Keratinocyte (primary cell): ENCODE measurements around the gene EHBP1. TPM values are rescaled to one million over a fixed set of nuclear protein-coding genes. Genes with fewer than 3 reads are reported as not detected.

Experiments
- DNase-seq: peaks from one replicate; pipeline ENCODE4 v3.0.0-alpha.2; 2011; ENCODE audit warnings: low read depth, missing footprints, low spot score
- FAIRE-seq: peaks from 2 replicates; lab custom pipeline; 2011; peaks lifted over from hg19 to GRCh38; lab: Jason Lieb, UNC
- H2AFZ ChIP-seq: 2 replicates; pipeline ENCODE4 v1.6.0; 2012; ENCODE audit warnings: low read length, control low read depth, inconsistent platforms; ENCODE audit not compliant: control insufficient read depth
- H3K27ac ChIP-seq: 2 replicates; pipeline ENCODE4 v1.5.1; 2011; ENCODE audit warnings: low read length; ENCODE audit not compliant: control insufficient read depth, insufficient read depth
- H3K27me3 ChIP-seq: 3 replicates; pipeline ENCODE4 v1.6.0; 2011; ENCODE audit warnings: low read length; ENCODE audit not compliant: control insufficient read depth, insufficient read depth; ENCODE audit errors: extremely low read depth
- H3K36me3 ChIP-seq, 2 experiments: 2 replicates in 1 of 2; 3 replicates in 1 of 2; pipeline ENCODE4 v1.5.1; 2011; ENCODE audit warnings: low read length in 2 of 2, mild to moderate bottlenecking in 1 of 2; ENCODE audit not compliant: control insufficient read depth in 2 of 2, insufficient read depth in 2 of 2; ENCODE audit errors: extremely low read depth in 1 of 2
- H3K4me1 ChIP-seq: 3 replicates; pipeline ENCODE4 v1.5.1; 2011; ENCODE audit warnings: low read length; ENCODE audit not compliant: control insufficient read depth, insufficient read depth; ENCODE audit errors: extremely low read depth
- H3K4me2 ChIP-seq: 3 replicates; pipeline ENCODE4 v1.6.0; 2011; ENCODE audit warnings: low read depth, low read length; ENCODE audit not compliant: control insufficient read depth, insufficient read depth; ENCODE audit errors: extremely low read depth
- H3K4me3 ChIP-seq, 3 experiments: fragments of 200-600 bp in 1 of 3; sonication (generic) in 1 of 3; 2 replicates in 2 of 3; 3 replicates in 1 of 3; pipeline ENCODE4 v1.5.1; 2011 to 2016; ENCODE audit warnings: low read length in 3 of 3, mild to moderate bottlenecking in 3 of 3, control low read depth in 2 of 3, inconsistent platforms in 1 of 3, low read depth in 1 of 3, mixed read lengths in 1 of 3, mixed run types in 1 of 3, moderate library complexity in 1 of 3; ENCODE audit not compliant: control insufficient read depth in 2 of 3, insufficient read depth in 2 of 3; ENCODE audit errors: extremely low read depth in 1 of 3
- H3K79me2 ChIP-seq: 2 replicates; pipeline ENCODE4 v1.6.0; 2012; ENCODE audit warnings: low read length; ENCODE audit not compliant: control insufficient read depth, insufficient read depth
- H3K9ac ChIP-seq: 3 replicates; pipeline ENCODE4 v1.6.0; 2011; ENCODE audit warnings: low read length; ENCODE audit not compliant: control insufficient read depth, insufficient read depth; ENCODE audit errors: extremely low read depth
- H3K9me1 ChIP-seq: 3 replicates; pipeline ENCODE4 v1.6.0; 2011; ENCODE audit warnings: low read length; ENCODE audit not compliant: control insufficient read depth, insufficient read depth; ENCODE audit errors: extremely low read depth
- H3K9me3 ChIP-seq: 2 replicates; pipeline ENCODE4 v1.5.1; 2012; ENCODE audit warnings: low read depth, low read length; ENCODE audit not compliant: control insufficient read depth
- H4K20me1 ChIP-seq: 3 replicates; pipeline ENCODE4 v1.6.0; 2011; ENCODE audit warnings: low read length; ENCODE audit not compliant: control insufficient read depth, insufficient read depth; ENCODE audit errors: extremely low read depth
- CTCF ChIP-seq, 3 experiments: IDR thresholded peaks in 1 of 3; conservative IDR thresholded peaks in 1 of 3; optimal IDR thresholded peaks in 1 of 3; 2 replicates in 2 of 3; 3 replicates in 1 of 3; pipeline versions ENCODE3 to v1.5.1; 2011; ENCODE audit warnings: low read length in 3 of 3, mild to moderate bottlenecking in 3 of 3, moderate library complexity in 2 of 3, control low read depth in 1 of 3, inconsistent platforms in 1 of 3; ENCODE audit not compliant: insufficient read depth in 2 of 3; ENCODE audit errors: extremely low read depth in 1 of 3
- EZH2 ChIP-seq: IDR thresholded peaks from one replicate; pipeline ENCODE4 v1.6.1; 2012; ENCODE audit warnings: inconsistent platforms, mild to moderate bottlenecking, low read length, moderate library complexity
- dilution Hi-C: fragments of 300-500 bp; cut with MboI; formaldehyde crosslinking; loops from one replicate; pipeline ENCODE4 v1.7.0; 2020; ENCODE audit warnings: low sequenced_read_pairs; ENCODE audit not compliant: extremely low pct_ligation_motif_present
- polyA plus RNA-seq, 5 experiments: library from polyadenylated mRNA; depleted of rRNA in 3 of 5; stranded (reverse) in 3 of 5; stranded (forward) in 1 of 5; unstranded in 1 of 5; fragments of >200 nt; gene quantifications; 1 replicate in 1 of 5; 2 replicates in 3 of 5; 3 replicates in 1 of 5; pipeline versions ENCODE4 v1.2.1 to v1.2.3, GENCODE V29; 2011 to 2012; ENCODE audit warnings: missing spikeins in 2 of 5, low read depth in 1 of 5, low replicate concordance in 1 of 5

Gene EHBP1
- polyA plus RNA-seq, 1 donor (not counting 4 experiments of a cell fraction or from before 2014, with no cell fraction given): 59.0 TPM

- FAIRE-seq (peak; percentile 63), DNase-seq (peak; percentile 9)
- Histone ChIP-seq H4K20me1 (no peaks in the 10 kb centered on the region), H3K4me3 (no peak overlapping the region), H3K36me3 (no peaks in the 10 kb centered on the region), H3K27me3 (no peaks in the 10 kb centered on the region), H3K9me3 (no peaks in the 10 kb centered on the region), H2AFZ (no peak overlapping the region), H3K4me2 (no peak overlapping the region), H3K79me2 (peaks cover 27% of the 10 kb centered on the region), H3K9me1 (no peaks in the 10 kb centered on the region), H3K4me1 (peaks cover 6% of the 10 kb centered on the region), H3K27ac (no peak overlapping the region), H3K9ac (no peak overlapping the region)
- dilution Hi-C loops: no loop called here
- TF ChIP-seq EZH2 (no peak), CTCF (optimal IDR thresholded peaks at IDR 0.05 in 1 of 3, IDR thresholded peaks at IDR 0.05 in 1 of 3, conservative IDR thresholded peaks at IDR 0.05 in 1 of 3; ENCODE audit: extremely low read depth in 1 of 3, insufficient read depth in 2 of 3, low read length in 3 of 3) (no peak)
These were observed 89.3 kb downstream of the EHBP1 start for GRCh38 chr2:62794791-62795190.

- H3K36me3 ChIP-seq: no peaks in the 10 kb centered on the region
- H3K79me2 ChIP-seq: peaks cover 26% of the 10 kb centered on the region
- no peak overlapping the region for H2AFZ ChIP-seq
- H3K9me3 ChIP-seq: no peaks in the 10 kb centered on the region
- no peaks in the 10 kb centered on the region for H4K20me1 ChIP-seq
- no peak for FAIRE-seq
- H3K4me2 ChIP-seq: no peak overlapping the region
- H3K4me3 ChIP-seq: no peak overlapping the region
- H3K4me1 ChIP-seq: peaks cover 2% of the 10 kb centered on the region
- no peak overlapping the region for H3K9ac ChIP-seq
- dilution Hi-C loops: no loop called here
- no peaks in the 10 kb centered on the region for H3K9me1 ChIP-seq
- no peak for DNase-seq
- no peaks in the 10 kb centered on the region for H3K27me3 ChIP-seq
- no peak overlapping the region for H3K27ac ChIP-seq
- TF ChIP-seq CTCF (optimal IDR thresholded peaks at IDR 0.05 in 1 of 3, IDR thresholded peaks at IDR 0.05 in 1 of 3, conservative IDR thresholded peaks at IDR 0.05 in 1 of 3; ENCODE audit: extremely low read depth in 1 of 3, insufficient read depth in 2 of 3, low read length in 3 of 3) (no peak), EZH2 (no peak)
These were observed 89.8 kb downstream of the EHBP1 start for GRCh38 chr2:62795341-62795740.
